GM19324 (cell line): ENCODE measurements around the gene CPNE5.

Experiments
- ATAC-seq: cut with Tn5 transposase; IDR thresholded peaks from one replicate; pipeline ENCODE4 v1.9.1; 2021; ENCODE audit warnings: mild to moderate bottlenecking, moderate library complexity; ENCODE audit not compliant: unreplicated experiment, low FRiP score

CPNE5 gene

GRCh38 chr6:36837022-36837339 lies 2.3 kb downstream of the CPNE5 start:
- no peak for ATAC-seq

- no peak for ATAC-seq
Observed at GRCh38 chr6:36836111-36837021, 2.9 kb downstream of the CPNE5 start.

GRCh38 chr6:36834576-36835341 lies 4.5 kb downstream of the CPNE5 start:
- no peak for ATAC-seq

GRCh38 chr6:36833182-36833789 lies 6.0 kb downstream of the CPNE5 start:
- no peak for ATAC-seq

- no peak for ATAC-seq
Observed at GRCh38 chr6:36832313-36832712, 6.9 kb downstream of the CPNE5 start.

- ATAC-seq: no peak
Observed at GRCh38 chr6:36830577-36830976, 8.7 kb downstream of the CPNE5 start.

- ATAC-seq: no peak
Observed at GRCh38 chr6:36829919-36830544, 9.2 kb downstream of the CPNE5 start.

GRCh38 chr6:36827261-36828079 lies 11.8 kb downstream of the CPNE5 start:
- ATAC-seq: no peak

- no peak for ATAC-seq
Observed at GRCh38 chr6:36826520-36827227, 12.6 kb downstream of the CPNE5 start.

GRCh38 chr6:36825994-36826393 lies 13.2 kb downstream of the CPNE5 start:
- ATAC-seq: no peak

- ATAC-seq: no peak
Observed at GRCh38 chr6:36825452-36825851, 13.8 kb downstream of the CPNE5 start.

- no peak for ATAC-seq
Observed at GRCh38 chr6:36824253-36824652, 15.0 kb downstream of the CPNE5 start.

- no peak for ATAC-seq
Observed at GRCh38 chr6:36823421-36824096, 15.7 kb downstream of the CPNE5 start.

GRCh38 chr6:36822506-36823269 lies 16.6 kb downstream of the CPNE5 start:
- ATAC-seq: no peak

- no peak for ATAC-seq
Observed at GRCh38 chr6:36821581-36822335, 17.5 kb downstream of the CPNE5 start.

- ATAC-seq: no peak
Observed at GRCh38 chr6:36820700-36821580, 18.3 kb downstream of the CPNE5 start.

- ATAC-seq: no peak
Observed at GRCh38 chr6:36818756-36819155, 20.5 kb downstream of the CPNE5 start.
